DOHH2 (cell line): ENCODE results near the gene PDXK.

ENCODE experiments used
- H3F3A ChIP-seq: fragments of 200-600 bp; sonication (generic), shearing (Covaris generic); 2 replicates; pipeline ENCODE4 v1.6.0; 2016; ENCODE audit warnings: antibody characterized with exemption, mild to moderate bottlenecking; ENCODE audit not compliant: control insufficient read depth, insufficient read depth
- H3K27ac ChIP-seq: fragments of 200-600 bp; sonication (generic); 2 replicates; pipeline ENCODE4 v1.5.1; 2014; ENCODE audit warnings: low read depth, mild to moderate bottlenecking, low read length, moderate library complexity
- H3K27me3 ChIP-seq: fragments of 200-600 bp; sonication (generic); 2 replicates; pipeline ENCODE4 v1.6.1; 2014; ENCODE audit warnings: mild to moderate bottlenecking, low read length, mixed read lengths; ENCODE audit not compliant: control insufficient read depth
- H3K36me3 ChIP-seq: fragments of 200-600 bp; sonication (generic); 2 replicates; pipeline ENCODE4 v1.6.1; 2014; ENCODE audit warnings: mild to moderate bottlenecking, low read length, moderate library complexity, mixed read lengths; ENCODE audit not compliant: control insufficient read depth
- H3K4me1 ChIP-seq: fragments of 200-600 bp; sonication (generic); 2 replicates; pipeline ENCODE4 v1.6.1; 2014; ENCODE audit warnings: mild to moderate bottlenecking, low read length, mixed read lengths; ENCODE audit not compliant: control insufficient read depth
- H3K4me2 ChIP-seq: fragments of 200-600 bp; sonication (generic); 2 replicates; pipeline ENCODE4 v1.6.0; 2014; ENCODE audit warnings: mild to moderate bottlenecking, low read length, moderate library complexity
- H3K4me3 ChIP-seq: fragments of 200-600 bp; sonication (generic); 2 replicates; pipeline ENCODE4 v1.5.1; 2014; ENCODE audit warnings: mild to moderate bottlenecking, low read length, mixed read lengths
- H3K79me2 ChIP-seq: fragments of 200-600 bp; sonication (generic); 2 replicates; pipeline ENCODE4 v1.6.1; 2014; ENCODE audit warnings: mild to moderate bottlenecking, low read length, mixed read lengths; ENCODE audit not compliant: control insufficient read depth
- H3K9me2 ChIP-seq: fragments of 200-600 bp; sonication (generic); replicated peaks from 2 replicates; pipeline ENCODE4 v1.6.1; 2014; ENCODE audit warnings: mild to moderate bottlenecking, low read length, mixed read lengths; ENCODE audit not compliant: control insufficient read depth
- H3K9me3 ChIP-seq: fragments of 200-600 bp; sonication (generic); 2 replicates; pipeline ENCODE4 v1.6.1; 2014; ENCODE audit warnings: antibody characterized with exemption, low read length, mixed read lengths; ENCODE audit not compliant: control insufficient read depth, insufficient read depth
- H4K20me1 ChIP-seq: fragments of 200-600 bp; sonication (generic); 2 replicates; pipeline ENCODE4 v1.6.0; 2014; ENCODE audit warnings: low read depth, mild to moderate bottlenecking, antibody characterized with exemption, low read length, moderate library complexity; ENCODE audit not compliant: control insufficient read depth, insufficient read depth
- EZH2phosphoT487 ChIP-seq: fragments of 200-600 bp; sonication (generic); IDR thresholded peaks from 2 replicates; pipeline ENCODE4 v1.6.1; 2017; ENCODE audit warnings: borderline replicate concordance, mild to moderate bottlenecking, antibody characterized with exemption, low read length, moderate library complexity, mixed read lengths
- TF ChIP-seq, protein P1 (sequence below): fragments of 200-600 bp; sonication (generic); IDR thresholded peaks from one replicate; pipeline ENCODE4 v1.5.1; 2014; ENCODE audit warnings: antibody characterized with exemption, mild to moderate bottlenecking, low read depth, low read length; ENCODE audit not compliant: poor library complexity, severe bottlenecking

Gene PDXK

DNA sequence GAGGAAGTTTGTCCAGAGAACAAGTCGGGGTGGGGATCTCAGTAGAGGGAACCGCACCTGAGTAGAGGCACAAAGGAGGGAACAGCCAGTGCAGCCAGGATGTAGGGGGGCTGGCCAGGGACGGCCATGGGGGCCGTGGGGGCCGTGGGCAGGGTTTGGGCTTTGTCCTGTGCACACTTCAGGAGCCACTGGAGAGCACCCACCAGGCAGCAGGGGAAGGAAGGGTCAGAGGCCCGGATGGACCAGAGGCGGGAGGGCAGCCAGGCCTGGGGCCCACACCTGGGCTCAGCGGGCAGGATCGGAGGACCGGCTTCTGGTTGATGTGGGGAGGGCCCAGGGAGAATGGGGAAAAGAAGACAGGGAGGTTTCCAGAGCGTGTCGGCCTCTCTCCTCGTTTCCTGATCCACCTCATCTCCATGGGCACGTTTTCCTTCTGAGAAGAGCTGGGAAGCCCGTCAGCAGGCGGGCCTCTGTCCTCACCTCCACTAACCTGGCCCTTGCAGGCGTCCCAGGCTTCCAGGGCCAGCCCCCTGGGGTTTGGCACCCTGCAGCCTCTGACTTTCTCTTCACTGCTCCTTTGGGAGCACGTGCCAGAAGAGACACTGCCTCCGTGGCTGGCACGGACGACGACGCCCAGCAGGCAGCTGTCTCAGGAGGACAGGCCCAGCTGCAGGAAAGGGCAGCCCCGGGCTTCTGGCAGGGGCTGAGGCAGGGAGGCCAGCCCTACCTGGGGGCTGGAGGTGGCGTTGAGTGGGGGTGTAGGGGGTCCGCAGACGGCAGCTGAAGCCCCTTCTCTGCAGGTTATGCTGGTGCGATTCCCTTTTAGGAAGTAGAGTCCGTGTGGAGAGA, 16.8 kb upstream of the PDXK start:
- no peaks in the 10 kb centered on the region for H3K9me3 ChIP-seq
- TF ChIP-seq EZH2phosphoT487 = no peak
- TF ChIP-seq, protein P1, sequence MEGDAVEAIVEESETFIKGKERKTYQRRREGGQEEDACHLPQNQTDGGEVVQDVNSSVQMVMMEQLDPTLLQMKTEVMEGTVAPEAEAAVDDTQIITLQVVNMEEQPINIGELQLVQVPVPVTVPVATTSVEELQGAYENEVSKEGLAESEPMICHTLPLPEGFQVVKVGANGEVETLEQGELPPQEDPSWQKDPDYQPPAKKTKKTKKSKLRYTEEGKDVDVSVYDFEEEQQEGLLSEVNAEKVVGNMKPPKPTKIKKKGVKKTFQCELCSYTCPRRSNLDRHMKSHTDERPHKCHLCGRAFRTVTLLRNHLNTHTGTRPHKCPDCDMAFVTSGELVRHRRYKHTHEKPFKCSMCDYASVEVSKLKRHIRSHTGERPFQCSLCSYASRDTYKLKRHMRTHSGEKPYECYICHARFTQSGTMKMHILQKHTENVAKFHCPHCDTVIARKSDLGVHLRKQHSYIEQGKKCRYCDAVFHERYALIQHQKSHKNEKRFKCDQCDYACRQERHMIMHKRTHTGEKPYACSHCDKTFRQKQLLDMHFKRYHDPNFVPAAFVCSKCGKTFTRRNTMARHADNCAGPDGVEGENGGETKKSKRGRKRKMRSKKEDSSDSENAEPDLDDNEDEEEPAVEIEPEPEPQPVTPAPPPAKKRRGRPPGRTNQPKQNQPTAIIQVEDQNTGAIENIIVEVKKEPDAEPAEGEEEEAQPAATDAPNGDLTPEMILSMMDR = no peak
- H3K79me2 ChIP-seq = no peaks in the 10 kb centered on the region
- no peaks in the 10 kb centered on the region for H3K9me2 ChIP-seq
- H3K4me3 ChIP-seq = no peak overlapping the region
- H3K36me3 ChIP-seq = no peaks in the 10 kb centered on the region
- H3K27ac ChIP-seq = no peak overlapping the region
- H4K20me1 ChIP-seq = no peaks in the 10 kb centered on the region
- H3K27me3 ChIP-seq = peaks cover 9% of the 10 kb centered on the region; the same call in 1 of the 2 replicates
- peaks cover 6% of the 10 kb centered on the region for H3F3A ChIP-seq
- no peaks in the 10 kb centered on the region for H3K4me1 ChIP-seq
- no peak overlapping the region for H3K4me2 ChIP-seq

- Histone ChIP-seq H3K4me2 (no peak overlapping the region), H3K27me3 (peaks cover 9% of the 10 kb centered on the region; the same call in 1 of the 2 replicates), H3K36me3 (no peaks in the 10 kb centered on the region), H3K4me3 (no peak overlapping the region), H3K9me2 (no peaks in the 10 kb centered on the region), H3K27ac (no peak overlapping the region), H4K20me1 (no peaks in the 10 kb centered on the region), H3K9me3 (no peaks in the 10 kb centered on the region), H3K79me2 (no peaks in the 10 kb centered on the region), H3F3A (peaks cover 2% of the 10 kb centered on the region), H3K4me1 (no peaks in the 10 kb centered on the region)
- TF ChIP-seq EZH2phosphoT487 = no peak
Observed at GRCh38 chr21:43702785-43703034, 16.2 kb upstream of the PDXK start.

DNA sequence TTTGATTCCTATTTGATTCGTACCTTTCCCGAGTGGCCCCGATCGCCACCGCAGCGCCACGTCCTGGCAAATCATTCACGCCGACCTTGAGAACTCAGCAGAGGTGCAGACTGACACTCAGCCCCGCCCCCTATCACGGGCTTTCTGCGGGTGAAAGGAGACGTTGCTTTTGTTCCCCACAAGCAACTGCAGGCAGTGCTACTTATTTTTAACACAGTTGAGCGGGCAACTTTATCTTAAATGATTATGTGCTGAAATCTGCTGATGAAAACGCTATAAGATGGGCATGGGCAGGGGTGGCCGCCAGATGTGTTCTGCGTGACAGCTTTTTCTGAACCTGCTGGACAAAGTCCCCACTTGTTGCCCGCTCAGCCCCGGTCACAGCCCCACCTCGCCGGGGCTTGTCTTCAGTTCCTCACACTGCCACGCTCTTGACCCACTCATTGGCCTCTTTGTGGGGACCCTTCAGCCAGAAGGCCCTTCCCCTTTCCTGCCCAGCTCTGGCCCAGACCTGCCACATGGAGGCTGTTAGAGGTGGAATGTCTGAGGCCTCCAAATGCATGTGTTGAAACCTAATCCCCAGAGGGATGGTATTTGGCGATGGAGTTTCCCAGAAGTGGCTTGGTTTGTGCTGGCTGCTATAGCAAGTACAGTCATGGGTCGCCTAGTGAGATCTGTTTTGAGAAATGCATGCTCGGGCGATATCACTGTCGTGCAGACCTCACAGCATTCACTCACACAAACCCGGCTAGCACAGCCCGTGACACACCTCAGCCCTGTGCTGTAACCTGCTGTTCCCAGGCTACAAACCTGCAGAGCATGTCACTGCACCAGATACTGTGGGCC, 15.7 kb upstream of the PDXK start:
- Histone ChIP-seq H3K27me3 (peaks cover 9% of the 10 kb centered on the region; the same call in 1 of the 2 replicates), H3K4me3 (no peak overlapping the region), H3K9me2 (no peaks in the 10 kb centered on the region), H3K27ac (no peak overlapping the region), H3K4me2 (no peak overlapping the region), H3K36me3 (no peaks in the 10 kb centered on the region), H4K20me1 (no peaks in the 10 kb centered on the region), H3K9me3 (no peaks in the 10 kb centered on the region), H3K4me1 (no peaks in the 10 kb centered on the region), H3F3A (no peaks in the 10 kb centered on the region), H3K79me2 (no peaks in the 10 kb centered on the region)
- TF ChIP-seq, protein P1 = no peak
- no peak for TF ChIP-seq EZH2phosphoT487

DNA sequence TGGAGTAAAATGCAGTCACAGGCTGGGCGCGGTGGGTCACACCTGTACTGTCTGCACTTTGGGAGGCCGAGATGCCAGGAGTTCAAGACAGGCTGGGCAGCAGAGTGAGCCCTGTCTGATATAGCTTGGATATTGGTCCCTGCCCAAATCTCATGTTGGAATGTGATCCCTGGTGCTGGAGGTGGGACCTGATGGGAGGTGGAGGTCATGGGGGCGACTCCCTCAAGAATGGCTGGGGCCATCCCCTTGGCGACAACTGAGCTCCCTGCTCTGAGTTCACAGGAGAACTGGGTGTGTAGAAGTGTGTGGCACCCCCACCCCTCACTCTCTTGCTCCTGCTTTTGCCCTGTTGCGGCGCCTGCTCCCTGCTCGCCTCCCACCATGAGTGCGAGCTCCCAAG, 11.5 kb upstream of the PDXK start:
- H3K4me2 ChIP-seq = no peak overlapping the region
- H3K79me2 ChIP-seq = no peaks in the 10 kb centered on the region
- no peaks in the 10 kb centered on the region for H3K9me3 ChIP-seq
- H3K27ac ChIP-seq = no peak overlapping the region
- no peaks in the 10 kb centered on the region for H4K20me1 ChIP-seq
- no peaks in the 10 kb centered on the region for H3K36me3 ChIP-seq
- no peak overlapping the region for H3K4me3 ChIP-seq
- H3F3A ChIP-seq = no peaks in the 10 kb centered on the region
- no peaks in the 10 kb centered on the region for H3K9me2 ChIP-seq
- TF ChIP-seq EZH2phosphoT487 = no peak
- TF ChIP-seq, protein P1 = no peak
- no peaks in the 10 kb centered on the region for H3K4me1 ChIP-seq
- peaks cover 24% of the 10 kb centered on the region for H3K27me3 ChIP-seq
